ENCODE measurements around the gene TMEM17. TPM values are rescaled to one million over a fixed set of nuclear protein-coding genes. Genes with fewer than 3 reads are reported as not detected.

Gene TMEM17
- total RNA-seq, 1 experiment from 2014 or later: 4.1 TPM

GRCh38 chr2:62495761-62496160 lies 10.2 kb downstream of the TMEM17 start:
- no peak overlapping the region for H3K4me3 ChIP-seq (ENCODE audit: low read depth in 2 of 2, low read length in 2 of 2)
- no peak for TF ChIP-seq POLR2AphosphoS5 (IDR thresholded peaks at IDR 0.05; ENCODE audit: low read depth, low read length)
- TF ChIP-seq CTCF (IDR thresholded peaks at IDR 0.05): no peak
- TF ChIP-seq TCF7L2 (IDR thresholded peaks at IDR 0.05; ENCODE audit: low read depth, low read length): no peak
- no peak for TF ChIP-seq SIN3A (IDR thresholded peaks at IDR 0.05; ENCODE audit: borderline replicate concordance, insufficient read depth, low read depth, low read length)
- no peak for TF ChIP-seq REST (IDR thresholded peaks at IDR 0.05; ENCODE audit: insufficient read depth in 1 of 2, low read depth in 2 of 2, low read length in 1 of 2)
- CTCF ChIA-PET: no interaction called here
- no peak for DNase-seq (ENCODE audit: low read depth, low spot score)
- BruUV-seq (replicated peaks): no TSS peak
- H3K9me3 ChIP-seq (ENCODE audit: control insufficient read depth, insufficient read depth, low read depth, low read length): no peaks in the 10 kb centered on the region
- ATAC-seq: no peak
- no peaks in the 10 kb centered on the region for H3K4me1 ChIP-seq (ENCODE audit: control insufficient read depth, insufficient read depth, low read length)
- H3K27me3 ChIP-seq (ENCODE audit: control insufficient read depth, insufficient read depth, low read length): no peaks in the 10 kb centered on the region
- H3K36me3 ChIP-seq (ENCODE audit: control insufficient read depth, insufficient read depth, low read length): no peaks in the 10 kb centered on the region
- intact Hi-C loops (cut with micrococcal nuclease; ENCODE audit: unreplicated experiment) (no loop called here), in situ Hi-C loops (cut with HindIII; ENCODE audit: low pct_unique_long_range_greater_than_20kb, low sequenced_read_pairs) (no loop called here)
- no peak overlapping the region for H3K27ac ChIP-seq (ENCODE audit: low read length)
- POLR2A ChIA-PET: no interaction called here

GRCh38 chr2:62492048-62492447 lies 13.9 kb downstream of the TMEM17 start:
- intact Hi-C loops (cut with micrococcal nuclease; ENCODE audit: unreplicated experiment) (no loop called here), in situ Hi-C loops (cut with HindIII; ENCODE audit: low pct_unique_long_range_greater_than_20kb, low sequenced_read_pairs) (no loop called here)
- H3K9me3 ChIP-seq (ENCODE audit: control insufficient read depth, insufficient read depth, low read depth, low read length): no peaks in the 10 kb centered on the region
- BruUV-seq (replicated peaks): no TSS peak
- ATAC-seq (no peak), DNase-seq (ENCODE audit: low read depth, low spot score) (no peak)
- no peak overlapping the region for H3K27ac ChIP-seq (ENCODE audit: low read length)
- no peak for TF ChIP-seq REST (IDR thresholded peaks at IDR 0.05; ENCODE audit: insufficient read depth in 1 of 2, low read depth in 2 of 2, low read length in 1 of 2)
- no peak for TF ChIP-seq TCF7L2 (IDR thresholded peaks at IDR 0.05; ENCODE audit: low read depth, low read length)
- TF ChIP-seq POLR2AphosphoS5 (IDR thresholded peaks at IDR 0.05; ENCODE audit: low read depth, low read length): no peak
- no peak for TF ChIP-seq SIN3A (IDR thresholded peaks at IDR 0.05; ENCODE audit: borderline replicate concordance, insufficient read depth, low read depth, low read length)
- no peak for TF ChIP-seq CTCF (IDR thresholded peaks at IDR 0.05)
- H3K36me3 ChIP-seq (ENCODE audit: control insufficient read depth, insufficient read depth, low read length): no peaks in the 10 kb centered on the region
- CTCF ChIA-PET: no interaction called here
- H3K4me1 ChIP-seq (ENCODE audit: control insufficient read depth, insufficient read depth, low read length): no peaks in the 10 kb centered on the region
- POLR2A ChIA-PET: no interaction called here
- H3K27me3 ChIP-seq (ENCODE audit: control insufficient read depth, insufficient read depth, low read length): no peaks in the 10 kb centered on the region
- H3K4me3 ChIP-seq (ENCODE audit: low read depth in 2 of 2, low read length in 2 of 2): no peak overlapping the region

All from Panc1 (cell line).